ENCODE data around the gene ACAP1.

ACAP1 gene

GRCh38 chr17:7309628-7310027, 26.7 kb upstream of the ACAP1 start:
- in situ Hi-C loops (cut with HindIII; ENCODE audit: low sequenced_read_pairs) = no loop called here

GRCh38 chr17:7311110-7311705, 25.1 kb upstream of the ACAP1 start:
- in situ Hi-C loops (cut with HindIII; ENCODE audit: low sequenced_read_pairs) = no loop called here

GRCh38 chr17:7312432-7313087, 23.8 kb upstream of the ACAP1 start:
- in situ Hi-C loops (cut with HindIII; ENCODE audit: low sequenced_read_pairs) = no loop called here

GRCh38 chr17:7313088-7313889, 23.0 kb upstream of the ACAP1 start:
- in situ Hi-C loops (cut with HindIII; ENCODE audit: low sequenced_read_pairs) = no loop called here

GRCh38 chr17:7313890-7314718, 22.2 kb upstream of the ACAP1 start:
- in situ Hi-C loops (cut with HindIII; ENCODE audit: low sequenced_read_pairs) = no loop called here

- in situ Hi-C loops (cut with HindIII; ENCODE audit: low sequenced_read_pairs) = no loop called here
These were observed 21.4 kb upstream of the ACAP1 start, which contains the start of gene GPS2 for GRCh38 chr17:7314719-7315569. GPS2 (minus strand) TSS chr17:7315360; CDS start chr17:7315052, 308 bp downstream.

GRCh38 chr17:7315570-7316235, 20.6 kb upstream of the ACAP1 start:
- in situ Hi-C loops (cut with HindIII; ENCODE audit: low sequenced_read_pairs) = no loop called here

- in situ Hi-C loops (cut with HindIII; ENCODE audit: low sequenced_read_pairs) = no loop called here
These were observed 19.0 kb upstream of the ACAP1 start for GRCh38 chr17:7317161-7317803.

- in situ Hi-C loops (cut with HindIII; ENCODE audit: low sequenced_read_pairs) = no loop called here
These were observed 18.0 kb upstream of the ACAP1 start for GRCh38 chr17:7318121-7318860.

GRCh38 chr17:7321466-7321865, 14.9 kb upstream of the ACAP1 start:
- in situ Hi-C loops (cut with HindIII; ENCODE audit: low sequenced_read_pairs) = no loop called here

GRCh38 chr17:7322520-7323194, 13.7 kb upstream of the ACAP1 start:
- in situ Hi-C loops (cut with HindIII; ENCODE audit: low sequenced_read_pairs) = no loop called here

GRCh38 chr17:7323731-7324437, 12.4 kb upstream of the ACAP1 start:
- in situ Hi-C loops (cut with HindIII; ENCODE audit: low sequenced_read_pairs) = no loop called here

GRCh38 chr17:7324438-7324779, 11.9 kb upstream of the ACAP1 start:
- in situ Hi-C loops (cut with HindIII; ENCODE audit: low sequenced_read_pairs) = no loop called here

- in situ Hi-C loops (cut with HindIII; ENCODE audit: low sequenced_read_pairs) = no loop called here
These were observed 11.2 kb upstream of the ACAP1 start for GRCh38 chr17:7325031-7325528.

GRCh38 chr17:7326186-7326585, 10.1 kb upstream of the ACAP1 start:
- in situ Hi-C loops (cut with HindIII; ENCODE audit: low sequenced_read_pairs) = no loop called here

GRCh38 chr17:7327056-7327455, 9.3 kb upstream of the ACAP1 start:
- in situ Hi-C loops (cut with HindIII; ENCODE audit: low sequenced_read_pairs) = no loop called here

- in situ Hi-C loops (cut with HindIII; ENCODE audit: low sequenced_read_pairs) = no loop called here
These were observed 8.8 kb upstream of the ACAP1 start for GRCh38 chr17:7327501-7327900.
